H9 (cell line): ENCODE results near the gene TRIM61. TPM values are rescaled to one million over a fixed set of nuclear protein-coding genes. Genes with fewer than 3 reads are reported as not detected.
"Not testable (repeated sequence)": the region's sequence is repeated elsewhere in the genome, so short reads cannot be mapped to it uniquely, and the experiment has no call there.

ENCODE experiments used
- DNase-seq: peaks from one replicate; pipeline ENCODE4 v3.0.0-alpha.2; 2017
- H2AFZ ChIP-seq: one replicate; pipeline ENCODE4 v1.6.1; 2013; ENCODE audit warnings: mild to moderate bottlenecking, low read length, control low read depth, moderate library complexity
- H2AK5ac ChIP-seq: 2 replicates; pipeline ENCODE4 v1.6.1; 2013; ENCODE audit warnings: low read length, control low read depth, mixed read lengths; ENCODE audit not compliant: insufficient read length
- H2BK120ac ChIP-seq: one replicate; pipeline ENCODE4 v1.6.1; 2013; ENCODE audit warnings: low read depth, mild to moderate bottlenecking, low read length, control low read depth, inconsistent platforms; ENCODE audit not compliant: poor library complexity, severe bottlenecking
- H2BK12ac ChIP-seq: 2 replicates; pipeline ENCODE4 v1.6.1; 2013; ENCODE audit warnings: low read length, control low read depth, mixed read lengths, low read depth; ENCODE audit not compliant: insufficient read length
- H2BK15ac ChIP-seq: 2 replicates; pipeline ENCODE4 v1.6.1; 2013; ENCODE audit warnings: low read depth, low read length, control low read depth
- H2BK20ac ChIP-seq: one replicate; pipeline ENCODE4 v1.6.1; 2013; ENCODE audit warnings: low read depth, mild to moderate bottlenecking, low read length, control low read depth, inconsistent platforms; ENCODE audit not compliant: poor library complexity, severe bottlenecking
- H2BK5ac ChIP-seq: 2 replicates; pipeline ENCODE4 v1.6.1; 2013; ENCODE audit warnings: low read length, control low read depth, mixed read lengths; ENCODE audit not compliant: insufficient read length
- H3K14ac ChIP-seq: 2 replicates; pipeline ENCODE4 v1.6.1; 2013; ENCODE audit warnings: low read length, control low read depth; ENCODE audit not compliant: insufficient read depth
- H3K18ac ChIP-seq: 2 replicates; pipeline ENCODE4 v1.6.1; 2013; ENCODE audit warnings: low read depth, mild to moderate bottlenecking, mixed read lengths, low read length, control low read depth; ENCODE audit not compliant: insufficient read length
- H3K23ac ChIP-seq: 2 replicates; pipeline ENCODE4 v1.6.1; 2013; ENCODE audit warnings: low read length, control low read depth, mixed read lengths, low read depth; ENCODE audit not compliant: insufficient read length
- H3K23me2 ChIP-seq: 2 replicates; pipeline ENCODE4 v1.6.1; 2013; ENCODE audit warnings: low read depth, mild to moderate bottlenecking, mixed read lengths, low read length, control low read depth; ENCODE audit not compliant: insufficient read length, poor library complexity, severe bottlenecking
- H3K27ac ChIP-seq: 2 replicates; pipeline ENCODE4 v1.5.1; 2013; ENCODE audit warnings: low read length, control low read depth, mixed read lengths, low read depth; ENCODE audit not compliant: insufficient read length
- H3K27me3 ChIP-seq: 2 replicates; pipeline ENCODE4 v1.6.1; 2013; ENCODE audit warnings: low read length, control low read depth, inconsistent platforms; ENCODE audit not compliant: insufficient read depth
- H3K4ac ChIP-seq: 2 replicates; pipeline ENCODE4 v1.6.1; 2013; ENCODE audit warnings: low read depth, mild to moderate bottlenecking, control low read depth, inconsistent platforms, low read length, moderate library complexity
- H3K4me1 ChIP-seq: 2 replicates; pipeline ENCODE4 v1.6.1; 2013; ENCODE audit warnings: low read length, control low read depth, inconsistent platforms; ENCODE audit not compliant: insufficient read depth
- H3K4me2 ChIP-seq: 2 replicates; pipeline ENCODE4 v1.6.1; 2013; ENCODE audit warnings: low read length, control low read depth, mixed read lengths; ENCODE audit not compliant: insufficient read length, insufficient read depth
- H3K56ac ChIP-seq: 2 replicates; pipeline ENCODE4 v1.6.1; 2013; ENCODE audit warnings: low read depth, mild to moderate bottlenecking, mixed read lengths, low read length, control low read depth; ENCODE audit not compliant: insufficient read length
- H3K79me1 ChIP-seq: 2 replicates; pipeline ENCODE4 v1.6.1; 2013; ENCODE audit warnings: low read depth, mild to moderate bottlenecking, moderate library complexity, low read length, control low read depth, inconsistent platforms; ENCODE audit not compliant: insufficient read depth, poor library complexity, severe bottlenecking
- H3K79me2 ChIP-seq: 2 replicates; pipeline ENCODE4 v1.6.1; 2013; ENCODE audit warnings: low read length, control low read depth, inconsistent platforms; ENCODE audit not compliant: insufficient read depth
- H3K9ac ChIP-seq: 2 replicates; pipeline ENCODE4 v1.6.1; 2013; ENCODE audit warnings: low read length, control low read depth, mixed read lengths; ENCODE audit not compliant: insufficient read length; ENCODE audit errors: extremely low read depth
- H3K9me3 ChIP-seq: one replicate; pipeline ENCODE4 v1.6.1; 2013; ENCODE audit warnings: low read depth, low read length, inconsistent platforms; ENCODE audit not compliant: control insufficient read depth
- H3T11ph ChIP-seq: one replicate; pipeline ENCODE4 v1.6.1; 2013; ENCODE audit warnings: mild to moderate bottlenecking, low read length, control low read depth, inconsistent platforms
- H4K20me1 ChIP-seq: one replicate; pipeline ENCODE4 v1.6.1; 2013; ENCODE audit not compliant: control insufficient read depth, insufficient read length, insufficient read depth
- H4K5ac ChIP-seq: 2 replicates; pipeline ENCODE4 v1.6.1; 2013; ENCODE audit warnings: low read depth, mild to moderate bottlenecking, mixed read lengths, low read length, control low read depth; ENCODE audit not compliant: insufficient read length
- H4K8ac ChIP-seq: replicated peaks from 2 replicates; pipeline ENCODE4 v1.6.1; 2013; ENCODE audit warnings: low read length, control low read depth, mixed read lengths, low read depth; ENCODE audit not compliant: insufficient read length
- H4K91ac ChIP-seq: 2 replicates; pipeline ENCODE4 v1.6.1; 2013; ENCODE audit warnings: low read depth, mild to moderate bottlenecking, moderate library complexity, mixed read lengths, low read length, control low read depth; ENCODE audit not compliant: insufficient read length
- H3K27ac Mint-ChIP-seq, 3 experiments: 2 replicates in 2 of 3; 3 replicates in 1 of 3; pipeline ENCODE4 v1.8.0; 2020 to 2021; ENCODE audit warnings: mixed read lengths in 3 of 3, mild to moderate bottlenecking in 1 of 3, moderate library complexity in 1 of 3
- H3K27me3 Mint-ChIP-seq: 2 replicates; pipeline ENCODE4 v1.8.0; 2021; ENCODE audit warnings: low read depth, mild to moderate bottlenecking, moderate library complexity, mixed read lengths
- H3K36me3 Mint-ChIP-seq, 3 experiments: 2 replicates in 2 of 3; 3 replicates in 1 of 3; pipeline ENCODE4 v1.8.0; 2020 to 2021; ENCODE audit warnings: low read depth in 3 of 3, mixed read lengths in 3 of 3; ENCODE audit not compliant: insufficient read depth in 1 of 3
- H3K4me1 Mint-ChIP-seq, 2 experiments: 2 replicates each; pipeline ENCODE4 v1.8.0; 2020; ENCODE audit warnings: mixed read lengths in 2 of 2
- H3K4me3 Mint-ChIP-seq, 2 experiments: 2 replicates in 1 of 2; 3 replicates in 1 of 2; pipeline ENCODE4 v1.8.0; 2020 to 2021; ENCODE audit warnings: mild to moderate bottlenecking in 2 of 2, mixed read lengths in 2 of 2, moderate library complexity in 1 of 2
- H3K9me3 Mint-ChIP-seq, 2 experiments: 2 replicates in 1 of 2; 3 replicates in 1 of 2; pipeline ENCODE4 v1.8.0; 2020; ENCODE audit warnings: mild to moderate bottlenecking in 2 of 2, mixed read lengths in 2 of 2, moderate library complexity in 1 of 2
- WGBS: extraction: QIAGEN DNeasy Blood & Tissue Kit; methylation state at CpG from one replicate; pipeline ENCODE4 v1.1.7; 2013; ENCODE audit warnings: missing lambda C conversion rate, low lambda C conversion rate, mixed read lengths; ENCODE audit not compliant: insufficient read length; ENCODE audit errors: extremely low coverage; 5-methylcytosine and 5-hydroxymethylcytosine counted together
- total RNA-seq: library from RNA; stranded (reverse); gene quantifications from 2 replicates; pipeline ENCODE4 v1.2.1, GENCODE V29; 2021

TRIM61 gene
- total RNA-seq, 1 experiment from 2014 or later: 0.52 TPM

- not testable (repeated sequence) for H2BK20ac ChIP-seq, H3K4me1 ChIP-seq, H3K9me3 ChIP-seq, H2AFZ ChIP-seq, H4K8ac ChIP-seq, H4K5ac ChIP-seq, H3K23ac ChIP-seq, H2BK12ac ChIP-seq, H3K18ac ChIP-seq, H2BK5ac ChIP-seq, H3K27ac Mint-ChIP-seq, H3K27me3 ChIP-seq, H3K9ac ChIP-seq, H3K36me3 Mint-ChIP-seq, H3K4me1 Mint-ChIP-seq, H3K27ac ChIP-seq, H3K79me2 ChIP-seq, H2AK5ac ChIP-seq, H3K79me1 ChIP-seq, H4K20me1 ChIP-seq, H3K4ac ChIP-seq, H3K27me3 Mint-ChIP-seq, H4K91ac ChIP-seq, H3K4me2 ChIP-seq, H3T11ph ChIP-seq, H2BK15ac ChIP-seq, H3K14ac ChIP-seq, H3K23me2 ChIP-seq, H3K9me3 Mint-ChIP-seq, DNase-seq, H3K56ac ChIP-seq, H3K4me3 Mint-ChIP-seq, H2BK120ac ChIP-seq
- WGBS: no CpG with 5 or more reads among the region's 30 CpGs
These were observed 42.5 kb upstream of the TRIM61 start for GRCh38 chr4:165019995-165020394.
